Measurements from ENCODE around the gene SRXN1.

SRXN1 gene

DNA sequence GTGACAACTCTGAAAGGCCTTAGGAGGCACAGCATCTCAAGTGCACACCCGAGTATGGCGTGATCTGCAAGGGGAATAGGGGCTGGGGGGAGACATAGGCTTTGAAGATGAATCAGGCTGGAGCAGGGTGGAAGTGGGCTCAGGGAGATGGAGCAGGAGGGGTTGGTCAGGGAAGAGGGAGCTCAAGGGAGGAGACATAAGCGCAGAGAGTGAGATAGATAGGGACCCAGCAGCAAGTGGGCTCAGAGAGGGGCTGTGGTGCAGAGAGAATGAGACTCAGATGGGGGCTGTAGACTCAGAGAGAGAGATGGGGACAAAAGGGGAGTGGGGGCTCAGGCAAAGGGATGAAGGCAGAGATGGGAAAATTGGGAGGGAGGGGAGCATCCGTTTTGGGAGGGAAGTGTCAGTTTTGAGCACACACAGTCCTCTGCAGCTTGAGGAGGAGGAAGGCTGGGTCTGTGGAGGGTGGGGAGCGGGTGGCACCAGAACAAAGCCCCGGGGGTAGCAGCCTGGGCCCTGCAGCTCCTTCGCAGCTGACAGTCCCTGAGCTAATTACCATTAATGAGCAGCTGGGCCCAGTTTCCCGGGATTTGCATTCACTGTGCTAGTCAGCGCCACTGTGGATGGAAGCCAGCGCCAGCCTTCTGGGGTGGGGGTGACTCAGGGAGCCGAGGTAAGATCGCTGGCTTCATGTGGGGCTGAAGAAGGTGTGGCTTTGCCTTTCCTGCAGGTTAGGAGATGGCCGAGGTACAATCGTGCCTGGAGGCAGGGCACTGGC, 18.7 kb downstream of the SRXN1 start:
- DNase-seq: no peak

DNA sequence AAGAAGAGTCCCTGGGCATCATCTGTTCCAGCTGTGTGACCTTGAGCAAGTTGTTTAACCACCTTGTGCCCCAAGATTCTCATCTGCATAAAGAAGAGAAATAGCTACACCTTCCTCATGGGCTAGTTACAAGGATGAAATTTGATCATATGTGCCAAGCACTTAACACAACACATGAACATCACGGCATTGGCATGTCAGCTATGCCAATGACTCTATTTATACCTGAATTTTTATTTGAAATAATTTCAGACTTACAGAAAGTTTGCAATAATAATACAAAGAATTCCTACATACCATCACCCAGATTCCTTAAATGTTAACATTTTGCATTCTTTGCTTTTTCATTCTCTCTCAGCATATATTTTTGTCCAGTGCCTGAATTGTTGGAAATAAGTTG, 21.9 kb downstream of the SRXN1 start:
- no peak for DNase-seq

DNA sequence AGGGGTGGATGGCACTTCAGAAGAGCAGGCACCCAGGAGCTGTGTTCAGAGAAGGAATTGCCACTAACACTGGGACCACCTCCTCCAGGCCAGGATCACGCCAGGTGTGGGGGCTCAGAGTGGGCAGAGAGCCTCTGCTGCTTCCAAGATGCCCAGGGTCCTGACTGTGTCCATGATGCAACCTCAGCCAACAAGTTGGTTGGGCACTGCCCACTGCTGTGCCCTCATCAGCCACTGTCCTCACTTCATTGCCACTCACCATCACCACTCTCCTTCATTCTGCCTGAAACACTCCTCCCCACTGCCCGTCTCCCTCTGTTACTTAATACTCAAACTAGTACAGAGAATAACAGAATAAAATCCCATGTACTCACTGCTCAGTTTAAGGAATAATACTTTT, 26.4 kb downstream of the SRXN1 start:
- DNase-seq: no peak

DNA sequence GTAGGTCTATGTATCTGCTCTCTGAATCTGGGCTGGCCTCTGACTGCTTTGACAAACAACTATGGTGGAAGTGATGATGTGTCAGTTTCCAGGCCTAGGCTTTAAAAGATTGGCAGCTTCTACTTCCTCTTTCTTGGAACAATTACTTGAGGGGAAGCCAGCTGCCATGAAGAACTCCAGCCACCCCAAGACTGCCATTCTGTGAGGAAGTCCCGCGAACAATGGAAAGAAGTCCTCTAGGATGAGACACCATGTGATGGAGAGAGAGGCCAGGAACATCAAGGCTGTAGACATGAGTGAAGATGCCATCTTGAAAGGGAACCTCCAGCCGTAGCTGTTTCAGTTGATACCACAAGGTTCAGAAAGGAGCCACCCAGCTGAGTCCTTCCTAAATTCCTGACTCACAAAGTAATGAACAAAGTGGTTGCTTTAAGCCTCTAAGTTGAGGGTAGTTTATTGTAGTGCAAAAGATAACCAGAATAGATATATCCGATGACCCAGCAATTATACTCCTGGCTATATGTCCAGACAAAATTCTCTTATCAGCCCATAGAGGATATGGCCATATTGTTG, 27.6 kb downstream of the SRXN1 start:
- no peak for DNase-seq

DNA sequence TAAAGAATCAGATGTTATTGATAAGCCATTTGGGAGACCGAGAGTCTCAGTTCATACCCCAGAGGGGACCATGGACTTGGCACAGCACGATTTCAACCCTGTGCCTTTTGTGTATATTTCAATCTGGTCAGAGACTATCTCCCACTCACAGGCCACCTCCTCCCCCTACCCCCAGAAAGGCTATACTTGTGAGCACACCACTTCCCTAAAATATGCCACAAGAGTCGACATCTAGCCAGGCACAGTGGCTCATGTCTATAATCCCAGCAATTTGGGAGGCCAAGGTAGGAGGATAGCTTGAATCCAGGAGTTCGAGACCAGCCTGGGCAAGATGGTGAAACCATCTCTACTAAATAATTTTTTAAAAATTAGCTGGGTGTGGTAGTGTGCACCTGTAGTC, 29.3 kb downstream of the SRXN1 start:
- no peak for DNase-seq

DNA sequence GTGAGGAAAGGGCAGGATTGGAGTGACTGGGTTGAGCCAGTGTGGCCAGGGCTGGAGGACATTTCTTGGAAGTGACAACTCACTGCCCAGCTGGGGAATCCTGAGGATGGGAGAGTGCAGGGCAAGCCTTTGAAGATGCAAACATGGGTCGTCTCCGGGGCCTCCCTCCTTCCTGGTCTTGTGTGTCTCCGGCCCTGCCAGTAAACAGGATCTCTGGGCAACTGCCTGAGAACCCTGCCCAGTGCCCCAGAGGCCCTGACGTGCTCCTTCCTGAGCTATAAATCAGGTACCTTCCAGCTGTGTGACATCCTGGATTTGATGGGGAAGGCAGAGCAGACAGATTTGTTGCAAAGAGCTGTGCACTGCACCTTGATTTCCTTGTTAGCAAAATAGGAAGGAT, 30.0 kb downstream of the SRXN1 start:
- no peak for DNase-seq

DNA sequence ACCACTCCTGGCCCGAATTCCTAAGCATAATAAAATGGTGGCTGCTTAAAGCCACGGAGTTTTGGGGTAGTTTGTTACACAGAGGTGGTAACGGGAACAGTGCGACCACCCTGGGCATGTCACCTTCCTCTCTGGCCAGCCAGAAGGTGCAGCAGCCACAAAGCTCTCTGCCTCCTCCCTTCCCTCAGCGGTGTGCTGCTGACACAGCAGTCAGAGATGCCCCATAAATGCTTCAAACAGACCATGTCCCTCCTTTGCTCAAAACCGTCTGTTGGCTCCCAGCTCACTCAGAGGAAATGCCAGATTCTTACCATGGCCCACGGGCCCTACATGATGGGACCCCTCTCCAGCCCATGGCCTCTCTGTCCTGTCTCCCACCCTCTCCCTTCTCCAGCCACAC, 30.8 kb downstream of the SRXN1 start:
- no peak for DNase-seq

DNA sequence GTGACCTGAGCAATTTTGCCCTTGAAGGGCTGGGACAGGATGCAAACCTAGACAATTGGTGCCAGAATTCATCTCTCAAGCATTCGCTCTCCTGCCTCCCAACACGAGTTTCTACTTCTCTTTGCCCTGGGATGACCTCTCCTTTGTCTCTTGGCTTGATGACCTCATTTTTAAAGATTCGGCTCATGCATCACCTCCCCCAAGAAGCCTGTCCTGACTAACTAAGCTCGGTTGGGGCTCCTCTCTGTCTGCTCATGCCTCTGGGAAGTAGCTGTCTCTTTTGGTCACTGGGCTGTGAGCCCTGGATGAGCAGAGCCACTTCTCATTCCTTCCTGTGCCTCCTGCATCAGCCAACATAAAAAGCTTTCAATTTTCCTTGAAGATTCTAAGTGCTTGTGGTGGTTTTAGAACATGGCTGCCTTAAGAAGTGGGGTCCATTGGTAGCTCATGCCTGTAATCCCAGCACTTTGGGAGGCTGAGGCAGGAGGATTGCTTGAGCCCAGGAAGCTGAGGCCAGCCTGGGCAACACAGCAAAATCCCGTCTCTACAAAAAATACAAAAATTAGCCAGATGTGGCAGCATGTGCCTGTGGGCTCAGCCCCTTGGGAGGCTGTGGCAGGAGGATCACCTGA, 31.8 kb downstream of the SRXN1 start:
- DNase-seq: no peak

DNA sequence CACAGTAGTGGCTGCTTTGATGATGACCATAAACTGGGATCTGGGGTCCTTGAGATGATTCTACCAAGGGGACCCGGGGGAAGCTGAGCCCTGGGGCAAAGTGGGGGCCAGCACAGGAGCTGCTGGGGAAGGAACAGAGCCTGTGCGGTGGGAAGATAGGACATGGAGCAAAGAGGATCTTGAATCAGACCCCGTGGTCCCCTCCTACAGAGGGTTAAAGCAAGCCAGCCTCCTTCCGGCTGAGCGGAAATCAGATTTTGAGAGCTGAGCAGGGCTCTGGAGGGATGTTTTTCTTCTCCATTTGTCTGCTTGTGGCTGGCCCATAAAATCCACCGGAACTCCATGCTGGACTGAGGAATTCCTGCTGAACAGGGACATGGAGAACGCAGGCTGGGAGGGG, 32.8 kb downstream of the SRXN1 start:
- DNase-seq: no peak

DNA sequence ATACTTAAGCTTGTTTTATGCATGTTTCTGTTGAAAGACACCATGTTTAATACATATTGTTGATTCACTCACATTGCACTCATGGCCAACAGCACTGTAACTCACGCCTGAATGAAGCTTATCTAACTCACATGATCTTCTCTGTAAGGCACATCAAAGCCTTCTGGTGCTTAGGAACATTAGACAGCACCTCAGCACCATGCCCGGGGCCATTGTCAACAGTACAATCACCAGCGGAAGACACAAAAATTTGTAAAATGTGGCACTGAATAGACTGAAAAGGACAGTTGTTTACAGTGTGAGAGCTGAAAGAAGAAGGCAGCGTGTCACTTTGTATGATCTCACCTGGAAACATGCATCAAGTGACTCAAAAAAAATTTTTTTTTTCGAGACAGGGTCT, 34.0 kb downstream of the SRXN1 start:
- no peak for DNase-seq

DNA sequence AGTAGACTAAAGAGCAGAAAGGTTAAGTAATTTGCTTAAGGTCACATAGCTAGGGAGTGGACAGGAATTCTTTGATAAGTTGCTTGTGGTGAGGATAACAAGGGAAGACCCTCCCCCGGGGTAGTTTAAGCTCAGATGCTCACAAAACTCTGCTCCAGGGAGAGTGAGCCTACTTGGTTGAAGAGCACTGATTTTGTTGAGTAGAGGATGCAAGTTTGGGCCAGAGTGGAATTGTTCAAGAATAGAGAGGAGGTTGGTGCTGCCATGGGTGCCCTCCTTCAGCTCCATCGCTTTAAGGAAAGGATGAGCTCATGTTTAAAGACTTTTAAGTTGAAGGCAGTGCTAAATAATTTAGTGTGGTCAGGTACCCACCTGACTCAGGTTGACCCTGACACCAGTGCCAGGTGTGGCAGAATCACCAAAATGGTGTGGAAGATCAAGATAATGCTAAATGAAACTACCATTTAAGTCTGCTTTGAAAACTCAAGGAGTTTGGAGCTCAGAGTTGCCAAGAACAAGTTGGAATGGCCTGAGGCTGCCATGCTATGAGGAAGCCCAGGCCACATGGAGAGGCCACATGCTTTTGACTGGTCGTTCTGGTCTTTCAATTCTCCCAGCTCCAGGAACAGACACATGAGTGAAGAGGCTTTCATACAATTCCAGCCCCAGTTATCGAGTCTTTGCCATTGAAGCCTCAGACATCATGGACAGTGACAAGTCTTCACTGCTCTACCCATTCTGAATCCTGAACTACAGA, 34.9 kb downstream of the SRXN1 start:
- no peak for DNase-seq

DNA sequence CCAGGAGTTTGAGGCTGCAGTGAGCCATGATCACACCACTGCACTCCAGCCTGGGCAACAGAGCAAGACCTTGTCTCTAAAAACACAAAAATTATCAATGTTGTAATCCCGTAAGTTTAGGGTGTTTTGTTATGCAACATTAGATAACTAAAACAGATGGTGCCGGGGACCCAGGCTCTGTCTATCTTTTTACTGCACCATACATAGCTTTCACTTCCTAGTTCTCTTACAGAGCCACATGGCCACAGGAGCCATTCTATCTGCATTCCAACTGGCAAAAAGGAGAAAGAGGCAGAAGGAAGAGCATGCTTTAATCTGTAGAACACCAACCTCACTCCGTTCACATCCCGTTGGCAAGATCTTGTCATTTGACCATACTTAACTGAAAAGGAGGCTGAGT, 37.5 kb downstream of the SRXN1 start:
- no peak for DNase-seq

DNA sequence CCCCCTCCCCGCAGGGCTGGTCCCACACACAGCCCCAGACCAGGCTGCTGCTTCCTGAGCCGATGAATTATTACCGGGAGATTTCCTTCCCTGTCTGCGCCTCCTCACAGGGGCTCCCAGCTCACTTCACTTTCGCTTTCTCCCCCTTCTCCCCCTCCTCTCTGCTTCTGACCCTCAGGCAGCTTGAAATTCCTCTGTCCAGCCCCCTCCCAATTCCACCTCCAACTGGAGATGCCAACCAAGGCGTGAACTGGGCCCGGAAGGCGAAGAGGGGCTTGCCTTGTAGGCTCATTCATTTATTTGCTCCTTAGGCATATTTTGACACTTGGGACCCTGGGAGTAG, 41.2 kb downstream of the SRXN1 start:
- no peak for DNase-seq

DNA sequence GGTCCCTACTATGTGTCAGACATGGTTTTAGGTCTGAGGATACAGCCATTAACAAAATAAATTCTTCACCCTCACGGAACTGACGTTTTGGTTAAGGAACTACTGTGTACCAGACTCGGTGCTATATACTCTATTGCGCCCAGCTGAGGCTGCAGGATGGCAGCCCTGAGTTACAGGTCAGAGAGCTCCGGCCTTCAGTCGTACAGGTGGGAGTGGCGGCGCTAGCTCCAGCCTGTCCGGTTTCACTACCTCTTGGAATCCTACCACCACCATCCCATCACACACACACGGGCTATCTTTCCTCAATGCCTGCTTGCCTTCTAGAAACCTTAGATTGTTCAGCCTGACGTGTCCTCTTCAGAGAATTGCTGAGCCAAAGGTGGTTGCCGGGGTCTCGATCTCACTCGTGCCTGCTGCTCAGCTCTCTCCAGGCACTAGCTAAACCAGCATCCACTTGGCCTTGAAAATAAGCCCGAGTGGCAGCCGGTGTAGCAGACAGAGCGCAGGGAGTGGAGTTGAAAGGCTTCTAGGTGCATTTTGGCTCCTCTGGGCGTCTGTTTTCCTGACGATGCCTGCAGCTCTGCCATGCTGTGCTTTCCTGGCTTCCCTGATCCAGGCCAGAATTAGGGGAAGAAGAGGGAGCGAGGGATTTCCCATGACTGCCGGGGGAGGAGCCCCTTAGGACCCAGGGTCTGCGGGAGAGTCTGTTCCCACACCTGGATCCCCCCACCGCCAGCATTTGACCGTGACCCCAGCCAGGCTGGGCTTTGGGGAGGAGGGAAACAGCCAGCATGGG, 41.8 kb downstream of the SRXN1 start:
- no peak for DNase-seq

DNA sequence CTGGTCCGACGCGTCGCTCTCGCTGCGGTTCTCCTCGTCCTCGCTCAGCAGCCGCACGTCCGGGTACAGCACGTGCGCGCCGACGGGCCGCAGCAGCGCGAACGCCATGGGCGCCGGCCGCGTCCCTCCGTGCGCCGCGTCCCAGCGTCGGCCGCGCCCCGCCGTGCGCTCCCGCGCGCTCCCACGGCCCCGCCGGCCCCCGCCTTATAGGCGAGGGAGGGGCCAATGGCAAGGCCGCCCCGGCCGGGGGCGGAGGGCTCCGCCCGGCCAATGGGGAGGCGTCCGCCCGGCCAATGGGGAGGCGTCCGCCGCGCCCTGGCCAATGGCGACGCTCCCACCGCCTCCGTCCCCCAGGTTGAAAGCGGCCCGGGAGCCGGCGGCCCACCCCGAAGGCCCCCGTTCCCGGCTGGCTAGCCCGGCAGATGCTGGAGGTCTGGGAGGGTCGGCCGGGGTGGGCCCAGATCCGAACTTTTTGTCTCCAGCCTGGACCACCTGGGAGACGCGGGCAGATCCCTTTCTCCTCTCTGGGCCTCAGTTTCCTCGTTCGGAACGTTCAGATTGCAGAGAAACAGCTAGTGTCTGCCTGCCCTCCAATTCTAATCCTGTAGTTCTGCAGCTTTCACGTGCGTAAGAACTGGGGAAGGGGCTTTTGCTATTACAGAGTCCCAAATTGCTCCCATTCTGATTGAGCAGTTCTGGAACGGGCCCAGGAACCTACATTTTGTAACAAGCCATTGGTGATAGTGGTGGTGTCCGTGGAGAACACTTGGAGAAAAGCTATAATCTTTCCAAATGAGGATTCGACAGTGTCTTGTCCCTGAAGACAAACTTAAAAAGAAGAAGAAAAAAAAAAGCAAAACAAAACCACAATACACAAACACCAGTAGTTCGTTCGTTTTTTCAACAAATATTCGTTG, 42.6 kb downstream of the SRXN1 start, which contains the start of gene TCF15:
Gene TCF15, minus strand, starts transcription at position 180 of the 917 bp plus-strand sequence. Its CDS starts 72 bp downstream, at position 108.
- no peak for DNase-seq

DNA sequence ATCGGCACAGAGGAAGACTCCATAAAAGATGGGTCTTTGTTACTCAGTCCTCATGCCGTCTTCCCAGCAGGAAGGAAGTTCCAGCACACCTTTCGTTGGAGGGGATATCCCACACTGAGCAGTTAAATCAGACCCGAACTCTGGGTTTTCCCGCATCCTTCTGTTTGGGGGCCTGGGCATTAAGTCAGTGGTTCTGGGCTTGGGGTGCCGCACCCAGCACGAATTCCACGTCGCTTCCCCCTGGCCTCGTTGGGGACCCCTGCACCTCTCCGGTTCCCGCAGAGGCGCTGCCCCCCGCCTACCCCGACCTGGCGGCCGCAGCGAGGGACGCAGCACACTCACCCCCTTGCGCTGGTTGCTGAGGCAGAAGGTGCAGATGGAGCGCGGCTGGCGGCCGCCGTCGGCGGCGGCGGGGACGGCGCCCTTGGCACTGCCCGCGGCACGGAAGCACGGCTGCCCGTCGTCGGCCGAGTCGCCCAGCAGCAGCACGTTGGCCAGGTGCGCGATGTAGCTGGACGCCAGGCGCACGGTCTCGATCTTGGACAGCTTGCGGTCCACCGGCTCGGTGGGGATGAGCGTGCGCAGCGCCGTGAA, 43.5 kb downstream of the SRXN1 start:
- no peak for DNase-seq

DNA sequence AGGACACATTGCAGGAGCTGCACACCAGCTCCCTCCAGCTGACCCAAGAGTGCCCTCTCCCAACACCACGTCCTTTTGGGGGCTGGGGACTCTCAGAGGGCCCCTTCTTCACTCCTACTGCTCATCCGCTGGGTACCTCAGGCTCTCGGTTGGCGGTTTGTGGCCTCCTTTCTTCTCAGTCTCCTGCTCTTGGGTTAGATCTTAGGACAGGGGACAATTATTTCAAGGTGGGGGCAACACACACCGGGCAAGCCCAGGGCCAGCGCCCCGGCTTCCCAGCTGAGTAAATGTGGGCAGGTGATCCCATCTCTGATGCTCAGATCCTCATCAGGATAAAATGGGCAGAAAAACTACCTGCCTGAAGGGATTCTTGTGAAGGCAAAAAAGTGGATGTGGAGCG, 44.0 kb downstream of the SRXN1 start:
- no peak for DNase-seq

DNA sequence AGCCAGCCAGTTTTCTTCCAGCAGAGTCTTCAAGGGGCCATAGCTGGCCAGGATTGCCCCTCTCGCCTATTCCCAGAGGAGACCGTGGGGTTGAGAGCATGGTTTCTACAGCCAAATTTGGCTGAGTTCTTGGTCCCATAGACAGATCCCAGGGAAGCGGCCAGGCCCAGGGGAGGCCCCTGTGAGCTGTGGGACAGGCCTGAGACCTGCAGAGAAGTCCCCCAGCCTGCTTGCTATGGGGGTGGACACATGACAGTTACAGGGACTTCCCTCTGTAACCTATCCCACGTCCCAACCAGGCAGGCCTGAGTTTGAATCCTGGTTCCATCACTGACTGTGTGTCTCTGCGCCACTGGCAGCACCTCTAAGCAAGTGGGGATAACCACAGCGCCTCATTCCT, 45.5 kb downstream of the SRXN1 start:
- DNase-seq: no peak

DNA sequence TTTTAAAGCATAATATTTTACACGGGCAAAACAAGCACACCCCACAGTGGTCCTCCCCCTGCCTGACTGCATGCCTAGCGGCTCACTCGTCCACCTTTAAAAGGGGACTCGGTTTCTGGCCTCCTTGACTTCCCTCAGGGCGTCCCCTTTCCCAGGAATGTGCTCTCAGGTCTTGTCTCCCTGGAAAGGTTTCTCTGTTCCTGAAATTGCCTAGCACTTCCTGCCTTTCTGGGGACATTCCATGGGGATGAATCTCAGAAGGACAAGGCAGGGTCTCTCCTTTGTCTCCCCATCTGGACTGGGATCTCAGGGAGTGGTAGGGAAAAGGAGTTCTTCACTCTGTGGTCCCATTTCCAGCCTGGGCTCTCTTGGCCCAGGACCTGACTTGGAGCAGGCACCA, 47.8 kb downstream of the SRXN1 start:
- no peak for DNase-seq

DNA sequence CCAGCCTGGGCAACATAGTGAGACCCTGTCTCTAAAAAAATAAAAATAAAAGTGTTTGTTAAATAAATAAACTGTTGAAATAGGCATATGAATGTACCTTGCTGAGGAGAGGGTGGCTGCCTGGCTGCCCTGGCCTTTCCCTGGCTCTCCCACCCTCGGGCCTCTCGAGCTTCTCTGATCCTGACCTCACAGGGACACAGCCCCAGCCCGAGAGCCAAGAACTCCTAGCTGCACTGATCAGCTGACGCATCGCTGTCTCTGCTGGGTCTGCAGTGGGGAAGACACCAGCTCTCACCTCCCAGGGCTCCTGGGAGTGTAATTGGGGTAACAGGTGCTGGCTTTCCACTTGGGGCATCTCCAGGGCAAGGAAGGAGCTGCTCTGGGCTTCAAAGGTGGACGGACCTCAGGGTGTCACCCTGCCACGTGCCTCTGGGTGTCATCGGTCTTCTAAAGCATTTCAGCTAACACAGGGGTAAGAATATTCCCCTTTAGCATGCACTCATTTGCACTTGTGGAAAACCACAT, 49.8 kb downstream of the SRXN1 start:
- no peak for DNase-seq
